ENCODE measurements around the gene VAV3. TPM values are rescaled to one million over a fixed set of nuclear protein-coding genes. Genes with fewer than 3 reads are reported as not detected.

Gene VAV3
- total RNA-seq, 1 experiment from 2014 or later = 10.0 TPM

DNA sequence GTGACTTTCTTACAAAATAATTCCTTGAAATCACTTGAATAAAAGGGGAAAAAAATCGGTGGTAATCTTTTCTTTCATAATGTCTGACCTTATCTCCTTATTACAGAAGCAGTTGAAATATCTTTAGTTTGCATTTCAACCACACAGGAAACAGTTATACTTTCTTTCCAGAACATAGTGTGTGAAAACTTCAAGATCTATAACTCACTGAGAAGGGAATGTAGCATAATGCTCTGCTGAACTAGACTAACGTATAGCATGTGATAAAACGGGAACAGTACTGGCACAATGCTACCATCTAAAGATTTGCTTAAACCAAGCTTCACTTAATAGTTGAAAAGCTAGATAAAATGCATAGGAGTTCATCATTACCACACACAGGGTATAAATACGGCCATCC, 45.0 kb downstream of the VAV3 start (continued):
- TF ChIP-seq NFYB (CRISPR knock-in tag; conservative IDR thresholded peaks at IDR 0.05; ENCODE audit: low read depth) = no peak
- TF ChIP-seq ZNF396 (CRISPR knock-in tag; IDR thresholded peaks at IDR 0.05; ENCODE audit: borderline replicate concordance) = no peak

DNA sequence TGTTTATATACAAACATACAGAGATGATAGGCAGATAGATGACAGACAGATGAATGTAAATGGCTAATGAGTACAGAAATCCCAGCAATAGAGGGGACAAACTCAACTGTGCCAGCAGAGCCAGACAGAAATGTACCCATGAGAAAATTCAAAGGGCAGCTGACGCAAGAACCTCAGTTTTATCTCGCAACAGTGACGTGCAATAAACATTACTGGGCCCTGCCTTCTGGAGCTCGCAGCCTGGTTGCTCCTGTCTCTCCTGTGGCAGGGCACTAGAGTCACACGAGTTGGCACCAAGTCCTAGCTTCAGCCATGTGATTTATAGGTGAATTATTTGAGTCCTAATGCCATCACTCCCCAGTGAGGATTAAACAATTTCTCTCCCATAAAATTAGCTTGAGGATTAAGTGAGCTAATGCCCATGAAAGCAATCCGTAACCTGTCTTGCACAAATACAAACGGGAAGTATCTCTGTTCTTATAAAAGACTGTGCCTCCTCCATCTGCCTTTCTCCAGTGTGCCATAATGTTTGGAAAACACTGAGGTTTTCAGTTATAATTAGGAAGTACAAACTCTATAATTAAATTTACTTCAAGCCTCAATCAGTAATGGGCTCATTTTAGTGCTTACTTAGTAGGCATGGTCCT, 50.7 kb downstream of the VAV3 start:
- H3K4me1 Mint-ChIP-seq = peaks cover 6% of the 10 kb centered on the region; the same call in 1 of the 2 replicates
- ChIA-PET POLR2A (no interaction called here), CTCF (no interaction called here)
- H3K4me3 Mint-ChIP-seq = no peak overlapping the region
- no peaks in the 10 kb centered on the region for H3K9me3 Mint-ChIP-seq
- H3K27ac Mint-ChIP-seq = no peak overlapping the region
- TF ChIP-seq ZNF416 (CRISPR knock-in tag; IDR thresholded peaks at IDR 0.05) = no peak
- TF ChIP-seq, protein P1, sequence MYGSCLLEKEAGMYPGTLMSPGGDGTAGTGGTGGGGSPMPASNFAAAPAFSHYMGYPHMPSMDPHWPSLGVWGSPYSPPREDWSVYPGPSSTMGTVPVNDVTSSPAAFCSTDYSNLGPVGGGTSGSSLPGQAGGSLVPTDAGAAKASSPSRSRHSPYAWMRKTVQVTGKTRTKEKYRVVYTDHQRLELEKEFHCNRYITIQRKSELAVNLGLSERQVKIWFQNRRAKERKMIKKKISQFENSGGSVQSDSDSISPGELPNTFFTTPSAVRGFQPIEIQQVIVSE (CRISPR knock-in tag; IDR thresholded peaks at IDR 0.05; ENCODE audit: borderline replicate concordance) = no peak
- TF ChIP-seq HMGA2 (CRISPR knock-in tag; IDR thresholded peaks at IDR 0.05) = no peak
- H3K27me3 Mint-ChIP-seq (ENCODE audit: low read depth) = no peaks in the 10 kb centered on the region
- ATAC-seq (no peak), DNase-seq (ENCODE audit: low spot score) (no peak)
- no peaks in the 10 kb centered on the region for H3K36me3 Mint-ChIP-seq

DNA sequence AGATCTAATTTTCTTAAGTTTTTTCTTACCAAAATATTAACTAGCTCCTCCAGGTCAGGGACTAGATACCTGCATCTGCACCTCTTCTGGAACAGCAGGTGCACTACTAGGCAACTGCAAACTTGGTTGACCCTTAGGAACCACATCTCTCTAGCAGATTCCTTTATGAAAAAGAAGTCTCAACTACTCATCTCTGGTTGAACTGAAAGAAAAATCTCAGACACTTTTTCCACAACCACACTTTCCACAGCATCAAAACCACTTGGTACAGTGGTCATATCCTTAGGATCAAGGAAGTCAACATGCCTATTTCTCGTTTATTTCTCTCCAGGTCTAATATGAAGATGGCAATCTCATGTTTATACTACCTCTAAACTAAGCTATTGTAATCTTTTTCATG, 52.3 kb downstream of the VAV3 start:
- ATAC-seq (no peak), DNase-seq (ENCODE audit: low spot score) (no peak)
- POLR2A ChIA-PET = no interaction called here
- CTCF ChIA-PET = no interaction called here
- H3K27ac Mint-ChIP-seq = no peak overlapping the region
- no peaks in the 10 kb centered on the region for H3K9me3 Mint-ChIP-seq
- H3K4me3 Mint-ChIP-seq = no peak overlapping the region
- no peaks in the 10 kb centered on the region for H3K36me3 Mint-ChIP-seq
- peaks cover 9% of the 10 kb centered on the region for H3K4me1 Mint-ChIP-seq
- H3K27me3 Mint-ChIP-seq (ENCODE audit: low read depth) = no peaks in the 10 kb centered on the region
- no peak for TF ChIP-seq SP1 (CRISPR knock-in tag; conservative IDR thresholded peaks at IDR 0.05)
- TF ChIP-seq, protein P2, sequence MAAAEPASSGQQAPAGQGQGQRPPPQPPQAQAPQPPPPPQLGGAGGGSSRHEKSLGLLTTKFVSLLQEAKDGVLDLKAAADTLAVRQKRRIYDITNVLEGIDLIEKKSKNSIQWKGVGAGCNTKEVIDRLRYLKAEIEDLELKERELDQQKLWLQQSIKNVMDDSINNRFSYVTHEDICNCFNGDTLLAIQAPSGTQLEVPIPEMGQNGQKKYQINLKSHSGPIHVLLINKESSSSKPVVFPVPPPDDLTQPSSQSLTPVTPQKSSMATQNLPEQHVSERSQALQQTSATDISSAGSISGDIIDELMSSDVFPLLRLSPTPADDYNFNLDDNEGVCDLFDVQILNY (CRISPR knock-in tag; IDR thresholded peaks at IDR 0.05) = no peak
- no peak for TF ChIP-seq TCF7 (CRISPR knock-in tag; IDR thresholded peaks at IDR 0.05; ENCODE audit: low read depth)
- no peak for TF ChIP-seq OVOL2 (CRISPR knock-in tag; IDR thresholded peaks at IDR 0.05; ENCODE audit: borderline replicate concordance)
- no peak for TF ChIP-seq EMX1 (CRISPR knock-in tag; IDR thresholded peaks at IDR 0.05)
- TF ChIP-seq, protein P3, sequence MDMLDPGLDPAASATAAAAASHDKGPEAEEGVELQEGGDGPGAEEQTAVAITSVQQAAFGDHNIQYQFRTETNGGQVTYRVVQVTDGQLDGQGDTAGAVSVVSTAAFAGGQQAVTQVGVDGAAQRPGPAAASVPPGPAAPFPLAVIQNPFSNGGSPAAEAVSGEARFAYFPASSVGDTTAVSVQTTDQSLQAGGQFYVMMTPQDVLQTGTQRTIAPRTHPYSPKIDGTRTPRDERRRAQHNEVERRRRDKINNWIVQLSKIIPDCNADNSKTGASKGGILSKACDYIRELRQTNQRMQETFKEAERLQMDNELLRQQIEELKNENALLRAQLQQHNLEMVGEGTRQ (CRISPR knock-in tag; IDR thresholded peaks at IDR 0.05) = no peak
- TF ChIP-seq ZBTB21 (CRISPR knock-in tag; IDR thresholded peaks at IDR 0.05; ENCODE audit: borderline replicate concordance) = no peak
- TF ChIP-seq MYBL2 (CRISPR knock-in tag; IDR thresholded peaks at IDR 0.05) = no peak
- TF ChIP-seq, protein P4, sequence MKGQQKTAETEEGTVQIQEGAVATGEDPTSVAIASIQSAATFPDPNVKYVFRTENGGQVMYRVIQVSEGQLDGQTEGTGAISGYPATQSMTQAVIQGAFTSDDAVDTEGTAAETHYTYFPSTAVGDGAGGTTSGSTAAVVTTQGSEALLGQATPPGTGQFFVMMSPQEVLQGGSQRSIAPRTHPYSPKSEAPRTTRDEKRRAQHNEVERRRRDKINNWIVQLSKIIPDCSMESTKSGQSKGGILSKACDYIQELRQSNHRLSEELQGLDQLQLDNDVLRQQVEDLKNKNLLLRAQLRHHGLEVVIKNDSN (CRISPR knock-in tag; IDR thresholded peaks at IDR 0.05) = no peak
- no peak for TF ChIP-seq ZNF416 (CRISPR knock-in tag; IDR thresholded peaks at IDR 0.05)
- TF ChIP-seq, protein P5, sequence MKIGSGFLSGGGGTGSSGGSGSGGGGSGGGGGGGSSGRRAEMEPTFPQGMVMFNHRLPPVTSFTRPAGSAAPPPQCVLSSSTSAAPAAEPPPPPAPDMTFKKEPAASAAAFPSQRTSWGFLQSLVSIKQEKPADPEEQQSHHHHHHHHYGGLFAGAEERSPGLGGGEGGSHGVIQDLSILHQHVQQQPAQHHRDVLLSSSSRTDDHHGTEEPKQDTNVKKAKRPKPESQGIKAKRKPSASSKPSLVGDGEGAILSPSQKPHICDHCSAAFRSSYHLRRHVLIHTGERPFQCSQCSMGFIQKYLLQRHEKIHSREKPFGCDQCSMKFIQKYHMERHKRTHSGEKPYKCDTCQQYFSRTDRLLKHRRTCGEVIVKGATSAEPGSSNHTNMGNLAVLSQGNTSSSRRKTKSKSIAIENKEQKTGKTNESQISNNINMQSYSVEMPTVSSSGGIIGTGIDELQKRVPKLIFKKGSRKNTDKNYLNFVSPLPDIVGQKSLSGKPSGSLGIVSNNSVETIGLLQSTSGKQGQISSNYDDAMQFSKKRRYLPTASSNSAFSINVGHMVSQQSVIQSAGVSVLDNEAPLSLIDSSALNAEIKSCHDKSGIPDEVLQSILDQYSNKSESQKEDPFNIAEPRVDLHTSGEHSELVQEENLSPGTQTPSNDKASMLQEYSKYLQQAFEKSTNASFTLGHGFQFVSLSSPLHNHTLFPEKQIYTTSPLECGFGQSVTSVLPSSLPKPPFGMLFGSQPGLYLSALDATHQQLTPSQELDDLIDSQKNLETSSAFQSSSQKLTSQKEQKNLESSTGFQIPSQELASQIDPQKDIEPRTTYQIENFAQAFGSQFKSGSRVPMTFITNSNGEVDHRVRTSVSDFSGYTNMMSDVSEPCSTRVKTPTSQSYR (CRISPR knock-in tag; IDR thresholded peaks at IDR 0.05) = no peak
- TF ChIP-seq, protein P6, sequence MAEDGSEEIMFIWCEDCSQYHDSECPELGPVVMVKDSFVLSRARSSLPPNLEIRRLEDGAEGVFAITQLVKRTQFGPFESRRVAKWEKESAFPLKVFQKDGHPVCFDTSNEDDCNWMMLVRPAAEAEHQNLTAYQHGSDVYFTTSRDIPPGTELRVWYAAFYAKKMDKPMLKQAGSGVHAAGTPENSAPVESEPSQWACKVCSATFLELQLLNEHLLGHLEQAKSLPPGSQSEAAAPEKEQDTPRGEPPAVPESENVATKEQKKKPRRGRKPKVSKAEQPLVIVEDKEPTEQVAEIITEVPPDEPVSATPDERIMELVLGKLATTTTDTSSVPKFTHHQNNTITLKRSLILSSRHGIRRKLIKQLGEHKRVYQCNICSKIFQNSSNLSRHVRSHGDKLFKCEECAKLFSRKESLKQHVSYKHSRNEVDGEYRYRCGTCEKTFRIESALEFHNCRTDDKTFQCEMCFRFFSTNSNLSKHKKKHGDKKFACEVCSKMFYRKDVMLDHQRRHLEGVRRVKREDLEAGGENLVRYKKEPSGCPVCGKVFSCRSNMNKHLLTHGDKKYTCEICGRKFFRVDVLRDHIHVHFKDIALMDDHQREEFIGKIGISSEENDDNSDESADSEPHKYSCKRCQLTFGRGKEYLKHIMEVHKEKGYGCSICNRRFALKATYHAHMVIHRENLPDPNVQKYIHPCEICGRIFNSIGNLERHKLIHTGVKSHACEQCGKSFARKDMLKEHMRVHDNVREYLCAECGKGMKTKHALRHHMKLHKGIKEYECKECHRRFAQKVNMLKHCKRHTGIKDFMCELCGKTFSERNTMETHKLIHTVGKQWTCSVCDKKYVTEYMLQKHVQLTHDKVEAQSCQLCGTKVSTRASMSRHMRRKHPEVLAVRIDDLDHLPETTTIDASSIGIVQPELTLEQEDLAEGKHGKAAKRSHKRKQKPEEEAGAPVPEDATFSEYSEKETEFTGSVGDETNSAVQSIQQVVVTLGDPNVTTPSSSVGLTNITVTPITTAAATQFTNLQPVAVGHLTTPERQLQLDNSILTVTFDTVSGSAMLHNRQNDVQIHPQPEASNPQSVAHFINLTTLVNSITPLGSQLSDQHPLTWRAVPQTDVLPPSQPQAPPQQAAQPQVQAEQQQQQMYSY (CRISPR knock-in tag; IDR thresholded peaks at IDR 0.05) = no peak
- TF ChIP-seq, protein P7, sequence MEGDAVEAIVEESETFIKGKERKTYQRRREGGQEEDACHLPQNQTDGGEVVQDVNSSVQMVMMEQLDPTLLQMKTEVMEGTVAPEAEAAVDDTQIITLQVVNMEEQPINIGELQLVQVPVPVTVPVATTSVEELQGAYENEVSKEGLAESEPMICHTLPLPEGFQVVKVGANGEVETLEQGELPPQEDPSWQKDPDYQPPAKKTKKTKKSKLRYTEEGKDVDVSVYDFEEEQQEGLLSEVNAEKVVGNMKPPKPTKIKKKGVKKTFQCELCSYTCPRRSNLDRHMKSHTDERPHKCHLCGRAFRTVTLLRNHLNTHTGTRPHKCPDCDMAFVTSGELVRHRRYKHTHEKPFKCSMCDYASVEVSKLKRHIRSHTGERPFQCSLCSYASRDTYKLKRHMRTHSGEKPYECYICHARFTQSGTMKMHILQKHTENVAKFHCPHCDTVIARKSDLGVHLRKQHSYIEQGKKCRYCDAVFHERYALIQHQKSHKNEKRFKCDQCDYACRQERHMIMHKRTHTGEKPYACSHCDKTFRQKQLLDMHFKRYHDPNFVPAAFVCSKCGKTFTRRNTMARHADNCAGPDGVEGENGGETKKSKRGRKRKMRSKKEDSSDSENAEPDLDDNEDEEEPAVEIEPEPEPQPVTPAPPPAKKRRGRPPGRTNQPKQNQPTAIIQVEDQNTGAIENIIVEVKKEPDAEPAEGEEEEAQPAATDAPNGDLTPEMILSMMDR (IDR thresholded peaks at IDR 0.05) = no peak
- TF ChIP-seq TEAD4 (CRISPR knock-in tag; IDR thresholded peaks at IDR 0.05) = no peak
- no peak for TF ChIP-seq ZNF219 (CRISPR knock-in tag; IDR thresholded peaks at IDR 0.05; ENCODE audit: borderline replicate concordance)
- TF ChIP-seq, protein P8, sequence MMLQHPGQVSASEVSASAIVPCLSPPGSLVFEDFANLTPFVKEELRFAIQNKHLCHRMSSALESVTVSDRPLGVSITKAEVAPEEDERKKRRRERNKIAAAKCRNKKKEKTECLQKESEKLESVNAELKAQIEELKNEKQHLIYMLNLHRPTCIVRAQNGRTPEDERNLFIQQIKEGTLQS (CRISPR knock-in tag; conservative IDR thresholded peaks at IDR 0.05) = no peak

All from WTC11 (cell line).